Activated CD8-positive, alpha-beta memory T cell treated with anti-CD3 and anti-CD28 coated beads for 4 hours (primary cell): ENCODE measurements around the gene MC1R.
"Not testable (repeated sequence)": the region's sequence is repeated elsewhere in the genome, so short reads cannot be mapped to it uniquely, and the experiment has no call there.

Experiments used
- DNase-seq, 2 donors: peaks; one replicate each; pipeline ENCODE4 v3.0.0-alpha.2; 2020; ENCODE audit warnings: low read depth in 2 of 2

MC1R gene

GRCh38 chr16:89913408-89914387, 5.0 kb upstream of the MC1R start:
- DNase-seq, result no peak

GRCh38 chr16:89914642-89915285, 3.9 kb upstream of the MC1R start:
- DNase-seq, result not testable (repeated sequence)

- no peak for DNase-seq
Observed at GRCh38 chr16:89915303-89916232, 3.1 kb upstream of the MC1R start.

GRCh38 chr16:89917773-89918452, 749 bp upstream of the MC1R start:
- DNase-seq, result peak; percentile 28 to 57

- no peak for DNase-seq
Observed at GRCh38 chr16:89919535-89920406, 1.1 kb downstream of the MC1R start.

- no peak for DNase-seq
Observed at GRCh38 chr16:89920723-89921122, 2.1 kb downstream of the MC1R start.

- no peak for DNase-seq
Observed at GRCh38 chr16:89921131-89921701, 2.6 kb downstream of the MC1R start.

- DNase-seq, result no peak
Observed at GRCh38 chr16:89921702-89922476, 3.2 kb downstream of the MC1R start.

- no peak for DNase-seq
Observed at GRCh38 chr16:89922477-89922883, 3.8 kb downstream of the MC1R start.

- DNase-seq, result no peak
Observed at GRCh38 chr16:89922884-89923639, 4.4 kb downstream of the MC1R start, which contains the start of gene TUBB3. TUBB3 (plus strand) TSS chr16:89923342; CDS start chr16:89923402, 60 bp downstream.

- DNase-seq, result no peak
Observed at GRCh38 chr16:89923640-89924296, 5.1 kb downstream of the MC1R start.

GRCh38 chr16:89924297-89924924, 5.7 kb downstream of the MC1R start:
- DNase-seq, result no peak

- no peak for DNase-seq
Observed at GRCh38 chr16:89924925-89925307, 6.3 kb downstream of the MC1R start.

- DNase-seq, result no peak
Observed at GRCh38 chr16:89925596-89926079, 7.0 kb downstream of the MC1R start.

GRCh38 chr16:89931305-89931896, 12.7 kb downstream of the MC1R start:
- DNase-seq, result no peak

GRCh38 chr16:89931964-89932363, 13.3 kb downstream of the MC1R start:
- no peak for DNase-seq

GRCh38 chr16:89934019-89934418, 15.4 kb downstream of the MC1R start:
- not testable (repeated sequence) for DNase-seq
